ENCODE measurements around the gene ATP11B.
A peak's percentile ranks its signal among the peaks of the same experiment; 100 is the strongest.
"Not testable (repeated sequence)": the region's sequence is repeated elsewhere in the genome, so short reads cannot be mapped to it uniquely, and the experiment has no call there.

ATP11B gene

DNA sequence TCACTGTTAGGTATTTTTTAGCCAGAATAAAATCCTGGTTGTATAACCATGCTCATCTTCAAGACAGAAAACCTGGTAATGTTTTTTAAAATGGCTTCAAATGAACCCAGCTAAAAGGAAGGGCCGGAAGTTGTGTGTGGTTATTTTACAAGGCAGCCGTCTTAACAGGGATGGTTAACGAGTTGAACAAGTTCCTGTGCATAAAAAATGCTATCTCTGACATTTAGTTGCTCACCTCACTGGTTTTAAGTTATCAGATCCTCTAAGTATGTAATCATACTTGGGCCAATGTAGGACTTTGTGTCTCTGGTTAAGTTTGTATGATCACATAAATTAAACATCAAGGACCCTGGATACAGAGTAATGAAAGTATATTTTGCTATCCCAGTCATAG lies 2.1 kb downstream of the ATP11B start:
- no peak for DNase-seq

DNA sequence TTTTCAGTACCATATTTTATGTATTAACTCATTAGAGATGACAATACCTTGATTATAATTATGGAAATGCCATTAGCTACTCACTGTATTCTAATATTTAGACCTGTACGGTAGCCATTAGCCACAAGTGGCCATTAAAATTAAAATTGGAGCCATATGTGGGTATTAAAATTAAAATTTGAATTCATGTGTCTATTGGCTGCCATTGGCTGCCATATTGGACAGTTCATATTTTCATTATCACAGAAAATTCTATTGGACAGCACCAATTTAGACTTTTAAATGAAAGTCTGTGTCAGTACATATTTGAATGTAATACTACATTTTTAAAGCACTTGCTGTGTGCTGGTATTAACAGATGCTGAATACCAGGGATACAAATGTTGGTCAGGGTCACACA lies 3.0 kb downstream of the ATP11B start:
- DNase-seq = no peak

DNA sequence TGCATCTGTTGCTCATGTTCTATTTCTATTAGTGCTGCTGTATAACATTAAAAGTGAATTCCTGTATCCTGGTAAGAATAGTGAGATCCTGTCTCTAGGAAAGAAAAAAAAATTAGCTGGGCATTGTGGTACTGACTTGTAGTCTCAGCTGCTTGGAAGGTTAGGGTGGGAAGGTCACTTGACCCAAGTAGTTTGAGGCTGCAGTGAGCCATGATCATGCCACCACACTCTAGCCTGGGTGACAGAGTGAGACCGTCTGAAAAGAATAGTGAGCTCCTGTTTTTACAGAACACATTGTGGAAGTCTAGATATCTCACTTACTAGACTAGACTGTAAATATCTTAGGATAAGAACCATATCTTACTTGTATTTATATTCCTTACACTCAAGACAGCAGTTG lies 4.6 kb downstream of the ATP11B start:
- DNase-seq = no peak

DNA sequence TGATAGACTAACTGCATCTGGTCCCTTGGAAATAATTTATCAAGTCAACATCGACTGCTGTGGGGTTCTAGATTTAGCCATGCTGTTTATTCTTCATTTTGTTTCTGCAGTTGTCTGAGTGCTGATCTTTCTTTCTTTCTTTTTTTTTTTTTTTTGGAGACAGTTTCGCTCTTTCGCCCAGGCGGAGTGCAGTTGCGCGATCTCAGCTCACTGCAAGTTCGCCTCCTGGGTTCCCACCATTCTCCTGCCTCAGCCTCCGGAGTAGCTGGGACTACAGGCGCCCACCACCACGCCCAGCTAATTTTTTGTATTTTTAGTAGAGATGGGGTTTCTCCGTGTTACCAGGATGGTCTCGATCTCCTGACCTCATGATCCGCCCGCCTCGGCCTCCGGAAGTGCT lies 5.8 kb downstream of the ATP11B start:
- not testable (repeated sequence) for DNase-seq

DNA sequence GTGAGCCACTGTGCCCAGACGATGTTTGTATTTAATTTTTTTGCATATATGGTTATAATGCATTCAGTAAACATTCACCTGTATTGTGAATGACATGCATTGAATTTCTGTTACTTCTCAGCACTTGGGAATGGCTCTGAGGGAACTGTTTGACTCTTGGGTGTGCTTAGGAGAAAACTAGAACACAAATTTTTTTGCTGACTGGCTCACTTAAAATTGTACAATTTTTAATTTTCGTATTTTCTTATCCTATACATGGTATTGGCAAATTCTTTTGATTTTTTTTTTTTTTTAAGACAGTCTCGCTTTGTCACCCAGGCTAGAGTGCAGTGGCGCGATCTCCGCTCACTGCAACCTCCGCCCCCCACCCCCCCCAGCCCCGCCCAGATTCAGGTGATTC lies 7.2 kb downstream of the ATP11B start:
- no peak for DNase-seq

DNA sequence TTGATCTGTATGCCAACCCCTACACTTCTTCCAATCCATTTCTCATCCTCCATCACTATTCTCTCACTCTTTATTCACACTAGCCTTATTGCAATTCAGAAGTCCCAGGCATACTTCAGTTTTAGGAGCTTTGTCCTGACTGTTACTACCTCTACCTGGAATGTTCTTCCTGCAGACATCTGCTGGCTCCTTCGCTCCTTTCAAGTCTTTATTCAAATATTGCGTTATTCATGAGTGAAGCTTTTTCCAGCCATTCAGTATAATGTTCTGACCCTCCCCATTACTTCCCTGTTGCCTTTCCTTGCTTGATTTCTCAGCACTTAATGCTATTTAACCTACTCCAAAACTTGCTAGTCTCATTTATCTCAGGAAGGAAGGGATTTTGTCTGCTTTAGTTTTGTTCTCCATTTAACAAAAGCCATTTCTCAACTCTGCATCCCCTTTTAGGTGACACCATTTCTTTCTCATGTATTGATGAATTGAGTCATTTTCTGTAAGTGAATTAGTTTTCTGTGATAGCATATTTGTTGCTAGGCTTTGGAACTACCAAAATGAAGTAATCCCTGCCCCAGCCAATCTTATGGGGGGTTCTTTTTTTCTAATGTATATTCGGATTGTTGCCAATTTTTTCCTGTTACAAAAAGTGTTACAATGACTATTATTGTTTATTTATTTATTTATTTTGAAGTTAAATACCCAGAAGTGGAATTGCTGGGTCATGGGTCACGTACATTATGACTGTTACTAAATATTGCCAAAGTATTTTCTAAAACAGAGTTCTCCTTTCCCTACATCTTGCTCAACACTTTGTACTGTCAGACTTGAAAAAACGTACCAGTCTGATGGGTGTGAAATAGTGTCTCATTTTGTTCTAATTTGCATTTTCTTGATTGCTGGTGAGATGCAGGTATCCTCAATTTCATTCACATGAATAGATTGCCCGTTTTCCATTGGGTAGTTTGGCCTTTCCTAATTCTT lies 9.4 kb downstream of the ATP11B start:
- DNase-seq = no peak

DNA sequence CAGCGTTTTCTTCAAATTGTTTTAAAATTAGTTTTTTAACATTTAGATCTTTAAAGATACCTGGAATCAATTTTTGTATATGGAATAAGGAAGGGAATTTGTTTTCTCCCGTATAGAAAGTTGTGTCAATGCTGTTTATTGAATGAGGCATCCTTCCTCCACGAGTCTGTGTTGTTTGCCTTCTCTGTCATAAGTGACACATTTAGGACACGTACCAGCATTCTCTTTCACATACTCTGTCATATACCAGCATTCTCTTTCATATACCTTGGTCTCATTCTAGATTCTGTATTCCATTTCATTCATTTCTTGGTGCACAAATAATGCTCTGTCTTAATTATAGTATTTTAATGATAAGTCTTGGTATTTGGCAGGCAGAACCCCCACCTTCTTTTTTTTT lies 10.3 kb downstream of the ATP11B start:
- DNase-seq = no peak

DNA sequence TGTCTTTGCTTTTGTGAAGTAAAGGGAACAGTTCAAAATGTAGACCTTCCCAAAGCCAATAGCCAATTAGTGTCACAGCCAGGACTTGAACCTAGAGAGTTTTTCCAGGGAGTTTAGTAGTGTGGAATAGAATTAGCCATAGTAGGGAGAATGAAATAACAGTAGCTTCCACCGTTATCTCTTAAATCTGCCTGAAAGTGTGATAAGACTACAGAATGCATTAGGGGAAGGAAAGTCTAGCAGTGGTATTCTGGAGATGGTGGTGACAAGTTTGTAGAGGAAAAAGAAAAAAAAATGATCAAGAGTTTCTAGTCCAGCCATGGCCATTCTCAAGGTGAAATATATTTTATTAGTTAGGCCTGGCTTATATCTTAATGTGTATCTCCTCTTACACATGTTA lies 13.8 kb downstream of the ATP11B start:
- DNase-seq = no peak

DNA sequence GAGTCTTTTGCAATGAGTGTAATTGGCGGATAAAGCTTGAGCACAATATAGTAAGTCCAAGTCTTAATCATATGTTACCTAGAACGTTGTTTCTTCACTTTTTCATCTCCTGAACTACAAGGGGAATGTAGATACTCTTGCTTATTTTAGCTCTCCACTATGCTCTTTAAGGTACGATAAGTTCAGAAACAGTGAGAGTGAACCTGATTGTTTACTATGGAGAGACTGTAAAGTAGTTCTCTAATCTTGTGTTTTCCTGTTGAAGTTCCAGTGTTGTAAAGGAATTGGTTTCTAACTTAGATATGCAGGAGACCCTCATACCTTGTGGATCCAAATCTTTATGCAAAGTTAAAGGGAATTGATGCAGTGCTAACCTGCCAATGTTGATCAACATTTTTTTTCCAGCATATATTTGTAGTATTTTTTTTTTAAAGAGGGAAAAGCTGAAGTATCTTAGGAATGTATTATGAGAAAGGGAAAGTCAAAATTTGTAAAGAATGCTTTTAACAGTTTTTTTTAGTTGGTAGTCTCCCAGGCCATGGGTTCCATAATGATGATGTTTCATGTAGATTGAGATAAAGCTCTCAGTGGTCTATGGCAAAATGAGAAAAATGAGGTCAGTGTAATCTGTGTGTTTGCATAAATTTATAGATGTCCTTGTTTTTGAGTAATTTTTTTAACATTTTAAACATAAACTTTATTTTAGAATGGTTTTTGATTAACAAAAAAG lies 14.9 kb downstream of the ATP11B start:
- peak; percentile 27 for DNase-seq

DNA sequence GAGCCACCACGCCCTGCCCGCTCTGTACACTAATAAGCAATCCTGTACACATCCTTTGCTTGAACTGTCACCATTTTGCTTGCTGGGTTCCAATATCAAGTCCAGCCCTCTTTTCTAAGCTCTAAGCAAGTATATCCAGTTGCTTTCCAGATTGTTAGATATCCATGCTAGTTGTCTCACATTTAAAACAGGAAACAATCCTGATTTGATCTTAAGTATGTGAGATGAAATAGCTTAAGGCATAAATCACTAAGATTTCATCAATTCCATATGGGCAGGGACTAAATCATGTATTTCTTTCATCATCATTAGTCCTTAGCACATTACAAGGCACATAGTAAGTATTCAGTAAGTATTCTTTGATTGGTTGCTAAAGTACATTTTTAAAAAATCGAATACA lies 16.2 kb downstream of the ATP11B start:
- peak; percentile 34 for DNase-seq

DNA sequence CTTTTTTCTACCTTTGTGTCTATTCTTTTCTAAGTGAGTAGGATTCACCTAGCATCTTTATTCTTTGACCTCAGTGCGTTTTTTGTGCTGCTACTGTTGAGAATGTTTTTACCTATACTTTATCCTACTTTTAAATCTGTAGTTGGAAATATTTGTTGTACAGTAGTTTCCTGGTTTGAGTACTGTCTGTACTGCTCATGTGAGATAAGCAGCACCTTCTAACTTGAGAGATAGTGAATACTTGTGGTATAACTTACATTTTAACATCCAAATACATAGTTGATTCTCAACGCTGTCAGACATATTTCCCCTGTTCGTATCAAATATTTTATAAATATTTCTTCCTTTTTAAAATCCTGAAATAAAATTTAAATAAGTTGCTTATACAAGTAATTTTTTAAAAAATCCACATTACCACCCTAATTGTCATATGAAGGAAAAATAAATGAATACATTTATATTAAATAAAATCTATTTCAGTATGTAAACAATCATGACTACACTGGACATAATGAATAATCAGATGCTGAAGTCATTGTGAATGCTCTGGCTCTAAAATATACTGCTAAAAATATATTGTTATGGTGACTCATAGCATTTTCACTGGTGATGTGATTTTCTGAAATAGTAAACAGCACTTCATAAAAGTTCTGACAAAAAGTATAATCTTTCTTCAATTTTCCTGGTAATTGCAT lies 17.4 kb downstream of the ATP11B start:
- no peak for DNase-seq

DNA sequence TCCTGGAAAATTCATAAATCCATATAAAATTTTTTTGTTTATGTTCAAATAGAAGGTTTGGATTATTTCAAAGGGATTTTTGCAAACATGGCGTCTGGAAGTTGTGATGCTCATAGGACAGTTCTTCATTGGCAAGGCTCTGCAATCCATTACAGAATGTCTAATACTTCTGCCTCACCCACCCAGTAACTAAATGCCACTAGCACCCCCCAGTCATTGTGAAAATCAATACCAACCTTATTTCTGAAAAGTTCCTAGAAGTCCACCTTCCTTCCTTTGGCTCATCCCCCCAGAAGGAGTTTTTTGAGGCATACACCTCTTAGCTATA lies 17.9 kb downstream of the ATP11B start:
- DNase-seq = no peak

DNA sequence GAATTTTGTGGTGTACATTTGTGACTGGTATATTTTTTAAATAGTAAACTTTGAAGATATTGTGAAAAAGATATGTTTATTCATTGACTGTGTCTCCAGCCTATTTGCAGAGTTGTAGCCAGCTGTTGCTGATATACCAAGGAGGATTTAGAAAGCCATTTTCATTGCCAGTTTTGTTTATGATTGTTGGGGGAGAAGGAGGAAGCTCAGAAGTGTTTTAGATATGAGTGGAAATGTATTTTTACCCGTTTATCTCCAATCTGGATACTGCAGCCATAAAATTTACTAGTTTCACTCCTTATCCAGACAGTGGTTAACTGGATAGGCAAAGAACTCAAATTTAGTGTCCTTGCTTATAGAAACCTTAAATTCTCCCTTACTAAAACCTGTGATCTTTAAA lies 18.8 kb downstream of the ATP11B start:
- no peak for DNase-seq

DNA sequence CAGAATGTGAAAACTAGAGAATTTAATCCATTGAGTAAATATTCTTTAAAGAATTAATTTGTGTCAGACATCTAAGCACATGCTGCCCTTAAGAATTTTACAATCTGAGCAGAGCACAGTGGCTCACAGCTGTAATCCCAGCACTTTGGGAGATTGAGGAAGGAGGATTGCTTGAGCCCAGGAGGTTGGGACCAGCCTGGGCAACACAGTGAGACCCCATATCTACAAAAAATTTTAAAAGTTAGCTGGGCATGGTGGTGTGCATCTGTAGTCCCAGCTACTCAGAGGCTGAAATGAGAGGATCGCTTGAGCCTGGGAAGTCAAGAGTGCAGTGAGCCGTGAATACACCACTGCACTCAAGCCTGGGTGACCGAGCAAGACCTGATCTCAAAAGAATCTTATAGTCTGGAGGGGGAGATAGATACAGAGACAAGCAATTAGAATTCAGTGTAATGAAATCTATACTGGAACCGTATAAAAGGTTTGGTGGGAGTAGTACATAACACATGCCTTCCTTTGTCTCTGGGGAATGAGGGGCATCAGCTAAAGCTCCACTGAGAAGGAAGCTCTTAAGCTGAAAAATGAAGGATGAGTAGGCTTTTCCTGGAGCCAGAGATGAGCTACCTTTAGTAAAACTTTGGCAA lies 21.2 kb downstream of the ATP11B start:
- DNase-seq = no peak

DNA sequence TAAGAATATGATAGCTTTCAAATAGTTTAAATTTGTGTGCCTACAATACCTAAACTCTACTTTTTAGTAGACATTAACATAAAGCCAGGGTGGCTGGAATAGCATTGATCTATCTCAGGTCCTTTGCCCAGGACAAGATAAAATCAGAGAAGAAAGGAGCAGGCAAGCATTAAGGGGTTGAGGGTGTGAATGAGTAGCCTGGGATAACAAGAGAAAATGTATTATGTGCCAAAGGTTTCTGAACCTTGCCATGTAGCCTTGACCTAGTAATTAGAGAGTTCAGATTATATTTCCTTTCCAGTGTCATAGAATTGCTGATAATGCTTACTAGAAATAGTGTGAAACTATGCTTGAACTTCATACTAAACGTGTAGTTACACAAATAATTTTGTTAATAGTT lies 22.9 kb downstream of the ATP11B start:
- no peak for DNase-seq

DNA sequence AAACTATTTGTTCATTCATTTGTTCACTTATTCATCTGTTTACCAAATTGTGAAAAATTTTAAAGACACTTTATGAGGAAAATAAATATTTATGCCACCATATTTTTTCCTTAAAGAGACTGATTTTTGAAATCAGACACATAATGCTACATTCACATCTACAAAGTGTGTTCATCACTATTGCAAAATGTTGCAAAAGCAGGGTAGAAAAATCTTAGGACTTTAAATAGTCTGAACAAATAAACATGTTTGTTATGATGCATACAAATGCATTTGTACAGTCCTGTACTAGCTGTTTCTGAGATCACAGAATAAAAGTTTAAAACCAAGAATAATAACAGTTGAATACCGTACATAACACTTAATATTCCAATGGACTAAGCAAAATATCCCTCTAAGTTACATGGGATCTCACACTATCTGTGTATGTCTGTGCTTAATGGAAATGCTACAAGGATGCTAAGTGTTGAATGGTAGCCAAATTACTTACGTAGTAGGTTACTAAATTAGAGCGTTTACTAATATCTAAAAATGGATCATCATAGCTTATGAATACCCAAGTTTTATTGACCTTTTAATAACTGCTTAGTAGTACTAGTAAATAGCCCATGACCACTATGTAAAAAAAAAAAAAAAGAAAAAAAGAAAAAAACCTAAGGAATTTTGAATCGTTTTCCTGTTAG lies 25.1 kb downstream of the ATP11B start:
- no peak for DNase-seq

DNA sequence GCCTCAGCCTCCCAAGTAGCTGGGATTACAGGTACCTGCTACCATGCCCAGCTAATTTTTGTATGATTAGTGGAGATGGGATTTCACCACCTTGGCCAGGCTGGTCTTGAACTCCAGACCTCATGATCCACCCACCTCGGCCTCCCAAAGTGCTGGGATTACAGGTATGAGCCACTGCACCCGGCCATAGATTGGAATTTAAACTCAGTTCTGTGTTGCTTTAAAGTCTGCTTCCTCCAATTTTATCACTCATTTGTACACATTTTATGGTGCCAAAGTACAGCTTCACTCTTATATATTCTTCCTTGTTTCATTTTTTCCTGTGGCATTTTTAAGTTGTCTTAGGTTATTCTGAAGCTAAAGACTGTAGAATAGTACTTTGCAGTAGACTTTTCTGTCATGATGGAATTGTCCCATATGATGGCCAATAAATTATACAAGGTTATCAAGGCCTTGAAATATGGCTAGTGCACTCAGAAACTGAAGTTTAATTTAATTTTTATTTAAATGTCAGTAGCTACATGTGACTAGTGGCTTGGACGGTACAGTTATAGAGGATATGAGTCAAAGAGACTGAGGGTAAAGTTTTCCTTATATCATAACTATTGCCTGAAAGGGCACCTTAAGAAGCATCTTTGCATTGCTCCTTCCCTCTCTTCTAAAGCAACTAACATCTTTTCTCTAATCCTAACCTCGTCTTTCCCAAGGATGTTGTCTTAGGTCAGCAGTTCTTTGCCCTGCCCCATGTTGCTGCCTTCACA lies 28.1 kb downstream of the ATP11B start:
- no peak for DNase-seq

DNA sequence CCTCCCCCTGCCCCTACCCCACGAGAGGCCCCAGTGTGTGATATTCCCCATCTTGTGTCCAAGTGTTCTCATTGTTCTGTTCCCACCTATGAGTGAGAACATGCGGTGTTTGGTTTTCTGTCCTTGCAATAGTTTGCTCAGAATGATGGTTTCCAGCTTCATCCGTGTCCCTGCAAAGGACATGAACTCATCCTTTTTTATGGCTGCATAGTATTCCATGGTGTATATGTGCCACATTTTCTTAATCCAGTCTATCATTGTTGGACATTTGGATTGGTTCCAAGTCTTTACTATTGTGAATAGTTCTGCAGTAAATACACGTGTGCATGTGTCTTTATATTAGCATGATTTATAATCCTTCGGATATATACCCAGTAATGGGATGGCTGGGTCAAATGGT lies 29.0 kb downstream of the ATP11B start:
- DNase-seq = not testable (repeated sequence)

DNA sequence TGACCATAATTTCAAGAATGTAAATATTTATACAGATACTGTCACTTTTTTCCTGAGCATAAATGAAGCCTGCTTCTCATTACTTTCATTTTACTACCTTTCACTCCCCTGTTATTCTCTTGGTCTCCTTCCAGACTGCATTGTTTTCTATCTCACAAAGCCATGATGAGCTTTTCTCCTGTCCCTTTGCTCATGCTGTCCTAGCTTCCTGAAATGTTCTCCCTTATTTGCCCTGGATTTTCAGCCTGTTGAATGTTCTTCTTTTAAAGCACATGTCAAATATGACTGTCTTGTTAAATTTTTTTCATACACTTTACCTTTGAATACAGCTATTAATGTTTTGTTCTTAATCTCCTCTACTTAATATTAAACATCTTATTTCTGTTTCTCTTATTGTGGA lies 31.7 kb downstream of the ATP11B start:
- DNase-seq = no peak

DNA sequence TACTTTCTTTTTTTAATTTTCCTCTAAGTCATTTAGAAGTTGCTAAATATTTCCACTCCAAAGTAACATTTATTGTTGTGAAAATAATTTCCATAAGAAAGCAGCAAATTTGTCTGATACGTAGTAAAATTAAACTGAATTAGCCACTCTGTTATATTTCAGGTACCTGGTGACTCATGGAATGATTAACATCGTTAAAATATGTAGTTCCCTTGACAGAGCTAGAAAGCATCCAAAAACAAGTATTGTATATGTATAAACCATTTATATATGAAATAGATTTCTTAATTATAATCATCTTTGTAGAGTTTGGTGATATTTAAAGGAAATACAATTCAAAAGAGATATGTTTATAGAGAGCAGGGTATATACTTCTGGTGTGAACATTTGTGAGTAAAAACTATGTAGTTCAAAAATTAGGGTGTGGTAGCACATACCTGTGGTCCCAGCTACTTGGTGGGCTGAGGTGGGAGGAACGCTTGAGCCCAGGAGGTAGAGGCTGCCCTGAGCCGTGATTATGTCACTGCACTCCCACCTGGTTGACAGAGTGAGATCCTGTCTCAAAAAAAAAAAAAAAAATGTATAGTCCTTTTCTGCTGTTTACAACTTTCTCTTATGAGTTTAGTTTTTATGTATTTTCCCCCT lies 36.6 kb downstream of the ATP11B start:
- no peak for DNase-seq

DNA sequence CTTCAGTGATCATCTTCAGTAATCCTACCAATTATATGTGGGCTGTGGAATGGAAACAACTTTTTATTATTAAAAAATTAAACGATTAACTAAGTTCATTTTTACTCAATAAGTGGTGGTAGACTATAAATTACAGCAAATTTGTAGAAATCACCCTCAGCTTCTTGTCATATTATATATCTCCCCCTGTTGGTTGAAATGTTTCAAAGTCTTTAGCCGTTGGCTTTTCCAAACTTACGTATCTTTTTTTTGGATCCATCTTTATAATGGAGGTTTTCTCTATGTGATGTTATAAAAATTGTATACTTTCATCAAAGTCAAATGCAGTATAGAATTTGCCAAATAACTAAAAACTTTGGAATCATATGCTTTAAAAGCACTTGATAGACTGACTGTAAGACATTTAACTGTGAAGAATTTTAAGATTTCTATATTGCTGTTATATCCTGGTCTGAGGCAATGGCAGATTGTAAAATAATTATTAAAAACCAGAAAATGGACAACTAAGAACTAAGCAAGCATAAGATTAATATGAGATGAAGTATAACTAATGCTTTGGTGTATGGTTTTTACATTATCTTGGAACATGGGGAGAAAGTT lies 44.7 kb downstream of the ATP11B start:
- peak; percentile 21 for DNase-seq
